ENCODE results near the gene LTBP1. TPM values are rescaled to one million over a fixed set of nuclear protein-coding genes. Genes with fewer than 3 reads are reported as not detected.

Gene LTBP1
- total and polyA plus RNA-seq, 12 donors: 6.2 to 47.2 (median 15.5) TPM

GRCh38 chr2:33316328-33316727 lies 369.6 kb downstream of the LTBP1 start:
- TF ChIP-seq POLR2A (IDR thresholded peaks at IDR 0.05) (no peak), CTCF (IDR thresholded peaks at IDR 0.05) (no peak)
- H3K27ac ChIP-seq: no peak overlapping the region
- H3K4me1 ChIP-seq (replicated peaks in 1 of 2): peaks cover 1 to 8% of the 10 kb centered on the region in 2 donors
- 64 to 94% (median 87%) methylated on average over 1 of the region's 1 CpG for WGBS, 4 donors
- H3K9me3 ChIP-seq (replicated peaks in 1 of 3): no peaks in the 10 kb centered on the region
- no peaks in the 10 kb centered on the region for H3K36me3 ChIP-seq (replicated peaks in 1 of 2)
- intact Hi-C loops (cut with DNase I): no loop called here
- H3K27me3 ChIP-seq: no peaks in the 10 kb centered on the region
- no peak for DNase-seq
- H3K4me3 ChIP-seq: no peak overlapping the region

DNA sequence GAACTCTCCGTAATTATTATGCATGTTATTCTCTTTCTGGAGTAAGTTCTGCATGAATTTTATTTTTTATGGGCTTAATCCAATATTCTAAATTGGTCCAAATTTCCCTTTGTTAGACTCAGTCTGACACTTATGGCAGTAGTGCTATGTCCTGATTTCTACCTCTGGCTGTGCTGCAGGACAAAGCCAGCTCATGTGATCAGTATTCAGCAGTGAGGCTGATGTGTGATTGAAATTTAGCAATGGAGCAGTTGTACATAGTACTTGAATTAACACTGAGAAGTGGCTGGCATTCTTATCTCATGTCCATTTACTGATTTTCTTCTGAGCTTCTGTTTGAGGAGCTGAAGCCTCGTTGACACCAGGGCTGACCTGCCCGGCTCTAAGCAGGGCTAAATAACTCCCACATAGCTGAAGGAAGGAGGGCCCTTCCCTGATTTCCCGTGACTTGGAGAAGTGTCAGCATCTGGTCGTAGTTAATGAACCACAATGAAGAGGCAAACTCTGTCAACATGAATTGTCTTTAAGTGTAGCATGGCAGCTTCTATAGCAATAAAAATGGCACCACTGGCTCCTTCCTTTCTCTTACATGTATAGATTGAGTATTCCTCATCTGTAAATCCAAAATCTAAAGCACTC lies 370.7 kb downstream of the LTBP1 start:
- Histone ChIP-seq H3K36me3 (replicated peaks in 1 of 2) (no peaks in the 10 kb centered on the region), H3K9me3 (replicated peaks in 1 of 3) (no peaks in the 10 kb centered on the region), H3K27ac (no peak overlapping the region), H3K4me3 (no peak overlapping the region), H3K4me1 (replicated peaks in 1 of 2) (peaks cover 7 to 20% of the 10 kb centered on the region in 2 donors), H3K27me3 (no peaks in the 10 kb centered on the region)
- no peak for DNase-seq
- WGBS, 4 donors: 84 to 96% (median 90%) methylated on average over 5 of the region's 5 CpGs
- TF ChIP-seq CTCF (IDR thresholded peaks at IDR 0.05): no peak
- no peak for TF ChIP-seq POLR2A (IDR thresholded peaks at IDR 0.05)
- intact Hi-C loops (cut with DNase I): no loop called here

DNA sequence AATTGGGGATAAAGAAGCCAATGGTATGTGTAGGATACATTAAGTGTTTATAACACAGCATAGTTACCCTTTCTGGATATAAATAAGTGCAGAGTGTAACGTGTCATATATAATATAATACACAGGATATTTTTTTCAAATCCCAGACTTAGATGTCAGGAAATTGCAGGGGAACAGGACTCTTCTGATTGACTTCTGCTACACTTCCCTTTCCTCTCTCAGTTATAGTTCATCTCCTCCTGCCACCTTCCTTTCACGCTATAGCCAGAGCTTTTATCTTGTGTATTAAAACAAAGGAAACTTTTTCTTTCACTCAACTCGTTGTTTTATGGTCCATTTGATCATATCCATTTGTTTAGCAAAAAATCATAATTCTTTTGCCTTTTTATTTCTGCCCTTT lies 371.7 kb downstream of the LTBP1 start:
- H3K4me1 ChIP-seq (replicated peaks in 1 of 2): peaks cover 7 to 23% of the 10 kb centered on the region in 2 donors

DNA sequence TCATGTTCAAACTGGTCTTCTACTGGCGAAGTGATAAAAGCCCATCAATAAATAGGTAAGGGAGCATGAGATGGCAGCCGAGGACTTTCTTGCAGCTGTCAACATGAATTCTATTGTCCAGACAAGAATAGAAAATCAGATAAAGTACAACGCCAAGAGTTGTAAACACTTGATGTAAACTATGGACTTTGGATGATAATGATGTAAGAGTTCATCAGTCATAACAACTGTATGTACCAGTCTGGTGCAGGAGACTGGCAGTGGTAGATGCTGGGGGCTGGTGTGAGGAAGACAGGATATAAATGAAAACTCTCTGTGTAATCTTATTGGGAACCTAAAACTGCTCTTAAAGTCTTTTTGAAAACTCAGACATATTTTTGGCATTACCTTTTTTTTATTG lies 373.8 kb downstream of the LTBP1 start:
- Histone ChIP-seq H3K36me3 (replicated peaks in 1 of 2) (no peaks in the 10 kb centered on the region), H3K4me3 (no peak overlapping the region), H3K9me3 (replicated peaks in 1 of 3) (no peaks in the 10 kb centered on the region), H3K4me1 (replicated peaks in 1 of 2) (peaks cover 7 to 23% of the 10 kb centered on the region in 2 donors), H3K27ac (no peak overlapping the region), H3K27me3 (no peaks in the 10 kb centered on the region)
- DNase-seq: no peak
- intact Hi-C loops (cut with DNase I): no loop called here
- 65 to 80% (median 78%) methylated on average over 3 of the region's 3 CpGs for WGBS, 4 donors
- TF ChIP-seq POLR2A (IDR thresholded peaks at IDR 0.05) (no peak), CTCF (IDR thresholded peaks at IDR 0.05) (no peak)

More for the DNA sequence above, 371.7 kb downstream of the LTBP1 start:
- Histone ChIP-seq H3K4me3 (no peak overlapping the region), H3K27ac (no peak overlapping the region), H3K27me3 (no peaks in the 10 kb centered on the region), H3K9me3 (replicated peaks in 1 of 3) (no peaks in the 10 kb centered on the region), H3K36me3 (replicated peaks in 1 of 2) (no peaks in the 10 kb centered on the region)
- no peak for TF ChIP-seq POLR2A (IDR thresholded peaks at IDR 0.05)
- TF ChIP-seq CTCF (IDR thresholded peaks at IDR 0.05): no peak
- DNase-seq: no peak
- intact Hi-C loops (cut with DNase I): no loop called here
- WGBS, 4 donors: 66 to 75% (median 73%) methylated on average over 3 of the region's 3 CpGs

Measured in adrenal gland (tissue), 12 donors.